Measurements from ENCODE around the gene CFAP161.
"Not testable (repeated sequence)": the region's sequence is repeated elsewhere in the genome, so short reads cannot be mapped to it uniquely, and the experiment has no call there.

Gene CFAP161

GRCh38 chr15:81157195-81157938, 23.3 kb downstream of the CFAP161 start:
- Histone ChIP-seq H3K4me2 (ENCODE audit: insufficient read depth, low read length) (no peak overlapping the region), H2AFZ (ENCODE audit: low read depth, low read length) (no peak overlapping the region), H3K36me3 (ENCODE audit: insufficient read depth, low read length) (no peaks in the 10 kb centered on the region), H3K9ac (ENCODE audit: low read depth, low read length) (no peak overlapping the region), H3K27me3 (ENCODE audit: insufficient read depth, low read length, poor library complexity) (no peaks in the 10 kb centered on the region), H3K4me3 (ENCODE audit: low read depth in 1 of 2, low read length in 2 of 2) (no peak overlapping the region), H3K79me2 (ENCODE audit: insufficient read depth, low read length) (no peaks in the 10 kb centered on the region), H3K4me1 (ENCODE audit: insufficient read depth, low read length) (no peaks in the 10 kb centered on the region), H4K20me1 (ENCODE audit: insufficient read depth, low read length) (no peaks in the 10 kb centered on the region), H3K9me3 (ENCODE audit: insufficient read depth, low read length, severe bottlenecking) (no peaks in the 10 kb centered on the region), H3K27ac (ENCODE audit: low read length) (no peak overlapping the region)
- TF ChIP-seq CTCF (IDR thresholded peaks at IDR 0.05; ENCODE audit: borderline replicate concordance, extremely low read depth, low read length, poor library complexity, severe bottlenecking) (no peak), EZH2 (IDR thresholded peaks at IDR 0.05; ENCODE audit: borderline replicate concordance, low read depth, low read length, severe bottlenecking) (no peak)
- no peak for ATAC-seq (ENCODE audit: insufficient read depth, low read depth)
- DNase-seq = no peak

GRCh38 chr15:81157939-81158223, 23.8 kb downstream of the CFAP161 start:
- H3K4me2 ChIP-seq (ENCODE audit: insufficient read depth, low read length) = no peak overlapping the region
- H2AFZ ChIP-seq (ENCODE audit: low read depth, low read length) = no peak overlapping the region
- no peaks in the 10 kb centered on the region for H4K20me1 ChIP-seq (ENCODE audit: insufficient read depth, low read length)
- ATAC-seq (ENCODE audit: insufficient read depth, low read depth) (no peak), DNase-seq (no peak)
- no peaks in the 10 kb centered on the region for H3K27me3 ChIP-seq (ENCODE audit: insufficient read depth, low read length, poor library complexity)
- H3K79me2 ChIP-seq (ENCODE audit: insufficient read depth, low read length) = no peaks in the 10 kb centered on the region
- no peaks in the 10 kb centered on the region for H3K9me3 ChIP-seq (ENCODE audit: insufficient read depth, low read length, severe bottlenecking)
- H3K9ac ChIP-seq (ENCODE audit: low read depth, low read length) = no peak overlapping the region
- TF ChIP-seq EZH2 (IDR thresholded peaks at IDR 0.05; ENCODE audit: borderline replicate concordance, low read depth, low read length, severe bottlenecking) = no peak
- no peak for TF ChIP-seq CTCF (IDR thresholded peaks at IDR 0.05; ENCODE audit: borderline replicate concordance, extremely low read depth, low read length, poor library complexity, severe bottlenecking)
- no peaks in the 10 kb centered on the region for H3K36me3 ChIP-seq (ENCODE audit: insufficient read depth, low read length)
- H3K27ac ChIP-seq (ENCODE audit: low read length) = no peak overlapping the region
- no peaks in the 10 kb centered on the region for H3K4me1 ChIP-seq (ENCODE audit: insufficient read depth, low read length)
- no peak overlapping the region for H3K4me3 ChIP-seq (ENCODE audit: low read depth in 1 of 2, low read length in 2 of 2)

GRCh38 chr15:81158561-81158960, 24.5 kb downstream of the CFAP161 start:
- H3K9ac ChIP-seq (ENCODE audit: low read depth, low read length); H3K27me3 ChIP-seq (ENCODE audit: insufficient read depth, low read length, poor library complexity); H3K79me2 ChIP-seq (ENCODE audit: insufficient read depth, low read length); H3K27ac ChIP-seq (ENCODE audit: low read length); H3K36me3 ChIP-seq (ENCODE audit: insufficient read depth, low read length); H3K9me3 ChIP-seq (ENCODE audit: insufficient read depth, low read length, severe bottlenecking); H3K4me1 ChIP-seq (ENCODE audit: insufficient read depth, low read length); ATAC-seq (ENCODE audit: insufficient read depth, low read depth); H3K4me2 ChIP-seq (ENCODE audit: insufficient read depth, low read length); H2AFZ ChIP-seq (ENCODE audit: low read depth, low read length); H3K4me3 ChIP-seq (ENCODE audit: low read depth in 1 of 2, low read length in 2 of 2); H4K20me1 ChIP-seq (ENCODE audit: insufficient read depth, low read length); DNase-seq: not testable (repeated sequence)

- no peaks in the 10 kb centered on the region for H3K79me2 ChIP-seq (ENCODE audit: insufficient read depth, low read length)
- no peak overlapping the region for H2AFZ ChIP-seq (ENCODE audit: low read depth, low read length)
- no peak for TF ChIP-seq CTCF (IDR thresholded peaks at IDR 0.05; ENCODE audit: borderline replicate concordance, extremely low read depth, low read length, poor library complexity, severe bottlenecking)
- ATAC-seq (ENCODE audit: insufficient read depth, low read depth) = no peak
- H4K20me1 ChIP-seq (ENCODE audit: insufficient read depth, low read length) = no peaks in the 10 kb centered on the region
- peaks cover 7% of the 10 kb centered on the region for H3K4me1 ChIP-seq (ENCODE audit: insufficient read depth, low read length)
- H3K9ac ChIP-seq (ENCODE audit: low read depth, low read length) = no peak overlapping the region
- no peaks in the 10 kb centered on the region for H3K27me3 ChIP-seq (ENCODE audit: insufficient read depth, low read length, poor library complexity)
- H3K36me3 ChIP-seq (ENCODE audit: insufficient read depth, low read length) = no peaks in the 10 kb centered on the region
- no peak overlapping the region for H3K4me3 ChIP-seq (ENCODE audit: low read depth in 1 of 2, low read length in 2 of 2)
- no peaks in the 10 kb centered on the region for H3K9me3 ChIP-seq (ENCODE audit: insufficient read depth, low read length, severe bottlenecking)
- H3K27ac ChIP-seq (ENCODE audit: low read length) = no peak overlapping the region
- no peak for DNase-seq
- no peak overlapping the region for H3K4me2 ChIP-seq (ENCODE audit: insufficient read depth, low read length)
Observed at GRCh38 chr15:81160312-81161159, 26.5 kb downstream of the CFAP161 start.
